Endothelial cell of umbilical vein (primary cell): Measurements from ENCODE around the gene KERA.

Experiments used
- CTCF ChIP-seq, 2 donors: IDR thresholded peaks; 1 replicate in 1 of 2; 2 replicates in 1 of 2; pipeline ENCODE4 v1.5.1; 2011; ENCODE audit warnings: low read length in 2 of 2, mild to moderate bottlenecking in 2 of 2, moderate library complexity in 2 of 2, control low read depth in 1 of 2, inconsistent platforms in 1 of 2, low read depth in 1 of 2; ENCODE audit not compliant: insufficient read depth in 1 of 2; ENCODE audit errors: extremely low read depth in 1 of 2
- EZH2 ChIP-seq: IDR thresholded peaks from 2 replicates; pipeline ENCODE4 v1.6.1; 2012; ENCODE audit warnings: borderline replicate concordance, low read depth, mild to moderate bottlenecking, moderate library complexity, low read length, inconsistent platforms; ENCODE audit not compliant: severe bottlenecking
- FOS ChIP-seq: IDR thresholded peaks from 2 replicates; pipeline ENCODE4 v1.6.1; 2011; ENCODE audit warnings: mild to moderate bottlenecking, low read length, moderate library complexity, borderline replicate concordance; ENCODE audit not compliant: insufficient read depth
- MYC ChIP-seq: IDR thresholded peaks from one replicate; pipeline ENCODE4 v1.6.1; 2011; ENCODE audit warnings: mild to moderate bottlenecking, low read depth, low read length
- POLR2A ChIP-seq: IDR thresholded peaks from 2 replicates; pipeline ENCODE4 v1.6.1; 2012; ENCODE audit warnings: low read depth, mild to moderate bottlenecking, control low read depth, low read length
- POLR2AphosphoS5 ChIP-seq: IDR thresholded peaks from 2 replicates; pipeline ENCODE4 v1.6.1; 2012; ENCODE audit warnings: low read depth, mild to moderate bottlenecking, control low read depth, low read length, moderate library complexity; ENCODE audit not compliant: insufficient read depth
- TF ChIP-seq, protein P1 (sequence below): IDR thresholded peaks from 2 replicates; pipeline ENCODE4 v1.6.1; 2011; ENCODE audit not compliant: insufficient read depth, insufficient read length

DNA sequence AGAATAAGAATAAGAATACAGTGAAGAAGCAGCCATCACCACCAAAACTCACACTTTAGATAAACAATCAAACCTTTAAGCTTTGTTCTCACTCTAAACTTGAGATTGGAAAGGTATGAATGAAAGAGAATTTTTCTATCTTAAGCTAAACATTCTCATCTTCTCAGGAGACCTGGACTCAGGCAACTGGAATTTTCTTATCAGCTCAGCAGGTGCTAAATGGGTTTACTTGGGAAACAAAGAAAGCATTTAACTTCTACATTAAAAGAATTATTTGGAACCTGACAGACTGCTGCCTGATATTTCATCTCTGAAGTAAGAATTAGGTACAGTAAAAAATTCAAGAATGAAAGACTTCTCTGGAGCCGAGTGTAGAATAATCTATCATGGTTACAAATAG lies 20.7 kb upstream of the KERA start:
- no peak for TF ChIP-seq POLR2A
- no peak for TF ChIP-seq CTCF (IDR thresholded peaks at IDR 0.05; ENCODE audit: extremely low read depth in 1 of 2, insufficient read depth in 1 of 2, low read depth in 1 of 2, low read length in 2 of 2)
- TF ChIP-seq POLR2AphosphoS5: no peak
- TF ChIP-seq, protein P1, sequence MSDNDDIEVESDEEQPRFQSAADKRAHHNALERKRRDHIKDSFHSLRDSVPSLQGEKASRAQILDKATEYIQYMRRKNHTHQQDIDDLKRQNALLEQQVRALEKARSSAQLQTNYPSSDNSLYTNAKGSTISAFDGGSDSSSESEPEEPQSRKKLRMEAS: no peak
- TF ChIP-seq EZH2: no peak
- TF ChIP-seq FOS: no peak
- TF ChIP-seq MYC: no peak
